Subcutaneous adipose tissue (tissue), 4 donors: ENCODE measurements around the gene BPIFB3. TPM values are rescaled to one million over a fixed set of nuclear protein-coding genes. Genes with fewer than 3 reads are reported as not detected.

Source experiments
- total RNA-seq, 4 donors: library from RNA; depleted of rRNA; stranded (reverse); fragments of >200 nt; gene quantifications; one replicate each; pipeline ENCODE4 v1.1.0, GENCODE V29; 2016
- TF ChIP-seq, protein P1 (sequence below): fragments of 450-650 bp; IDR thresholded peaks from one replicate; pipeline ENCODE4 v1.5.1; 2016; ENCODE audit warnings: low read depth, mild to moderate bottlenecking, control low read depth, antibody characterized with exemption, moderate library complexity

BPIFB3 gene
- total RNA-seq, 4 donors from 2014 or later = not detected

DNA sequence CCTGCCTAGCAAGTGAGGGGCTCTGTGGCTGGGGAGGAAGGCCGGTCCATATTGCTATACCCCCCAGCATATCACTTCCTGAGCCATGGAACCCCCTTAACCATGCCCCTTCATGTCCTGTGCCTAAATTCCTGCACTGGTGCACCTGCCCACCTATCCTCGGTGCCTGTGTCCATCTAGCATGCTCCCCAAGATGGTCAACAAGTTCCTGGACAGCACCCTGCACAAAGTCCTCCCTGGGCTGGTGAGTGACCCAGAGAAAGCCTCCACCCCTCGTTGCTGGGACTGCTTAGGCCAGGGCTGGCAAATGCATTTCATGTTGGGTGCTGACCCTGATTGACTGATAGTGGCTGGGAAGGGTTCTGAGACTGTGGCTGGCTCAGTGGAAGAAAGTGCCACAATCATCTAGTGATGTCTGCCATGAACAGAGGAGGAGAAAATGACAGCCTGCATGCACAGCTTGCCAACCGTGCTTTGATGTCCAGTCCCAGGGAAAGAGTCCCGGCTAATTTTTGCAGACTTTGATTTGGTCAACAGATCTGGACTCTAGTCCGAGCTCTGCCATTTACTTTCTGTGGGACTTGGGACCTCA lies 18.7 kb upstream of the BPIFB3 start:
- TF ChIP-seq, protein P1, sequence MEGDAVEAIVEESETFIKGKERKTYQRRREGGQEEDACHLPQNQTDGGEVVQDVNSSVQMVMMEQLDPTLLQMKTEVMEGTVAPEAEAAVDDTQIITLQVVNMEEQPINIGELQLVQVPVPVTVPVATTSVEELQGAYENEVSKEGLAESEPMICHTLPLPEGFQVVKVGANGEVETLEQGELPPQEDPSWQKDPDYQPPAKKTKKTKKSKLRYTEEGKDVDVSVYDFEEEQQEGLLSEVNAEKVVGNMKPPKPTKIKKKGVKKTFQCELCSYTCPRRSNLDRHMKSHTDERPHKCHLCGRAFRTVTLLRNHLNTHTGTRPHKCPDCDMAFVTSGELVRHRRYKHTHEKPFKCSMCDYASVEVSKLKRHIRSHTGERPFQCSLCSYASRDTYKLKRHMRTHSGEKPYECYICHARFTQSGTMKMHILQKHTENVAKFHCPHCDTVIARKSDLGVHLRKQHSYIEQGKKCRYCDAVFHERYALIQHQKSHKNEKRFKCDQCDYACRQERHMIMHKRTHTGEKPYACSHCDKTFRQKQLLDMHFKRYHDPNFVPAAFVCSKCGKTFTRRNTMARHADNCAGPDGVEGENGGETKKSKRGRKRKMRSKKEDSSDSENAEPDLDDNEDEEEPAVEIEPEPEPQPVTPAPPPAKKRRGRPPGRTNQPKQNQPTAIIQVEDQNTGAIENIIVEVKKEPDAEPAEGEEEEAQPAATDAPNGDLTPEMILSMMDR = no peak

DNA sequence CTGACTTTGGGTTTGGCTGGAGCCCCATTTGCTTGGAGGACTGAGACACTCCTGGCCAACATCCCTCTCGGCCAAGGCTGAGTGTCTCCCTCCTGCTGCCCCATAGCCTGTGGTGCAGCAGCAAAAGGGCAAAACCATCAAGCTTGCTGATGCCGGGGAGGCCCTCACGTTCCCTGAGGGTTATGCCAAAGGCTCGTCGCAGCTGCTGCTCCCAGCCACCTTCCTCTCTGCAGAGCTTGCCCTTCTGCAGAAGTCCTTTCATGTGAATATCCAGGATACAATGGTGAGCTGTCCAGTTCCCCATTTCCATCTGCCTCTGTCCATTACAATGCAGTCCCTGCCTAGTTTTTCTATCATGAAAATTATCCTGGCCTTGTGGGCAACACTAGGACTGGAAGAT lies 16.2 kb upstream of the BPIFB3 start:
- TF ChIP-seq, protein P1 = no peak

DNA sequence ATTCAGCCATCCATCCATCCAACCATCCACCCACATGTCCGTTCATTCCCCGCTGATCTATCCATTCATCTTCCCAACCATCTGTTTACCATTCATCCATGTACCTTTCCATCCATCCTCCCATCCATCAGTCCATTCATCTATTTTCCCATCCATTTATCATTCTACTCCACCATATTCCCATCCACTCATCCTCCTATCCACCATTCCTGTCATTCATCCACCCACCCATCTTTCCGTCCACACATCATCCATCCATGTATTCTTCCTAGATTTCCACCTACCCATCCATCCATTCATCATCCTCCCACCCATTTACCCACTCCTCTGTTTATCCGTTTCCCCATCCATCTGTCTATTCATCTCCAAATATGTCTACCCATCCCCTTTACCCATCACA lies 15.5 kb upstream of the BPIFB3 start:
- TF ChIP-seq, protein P1 = no peak

DNA sequence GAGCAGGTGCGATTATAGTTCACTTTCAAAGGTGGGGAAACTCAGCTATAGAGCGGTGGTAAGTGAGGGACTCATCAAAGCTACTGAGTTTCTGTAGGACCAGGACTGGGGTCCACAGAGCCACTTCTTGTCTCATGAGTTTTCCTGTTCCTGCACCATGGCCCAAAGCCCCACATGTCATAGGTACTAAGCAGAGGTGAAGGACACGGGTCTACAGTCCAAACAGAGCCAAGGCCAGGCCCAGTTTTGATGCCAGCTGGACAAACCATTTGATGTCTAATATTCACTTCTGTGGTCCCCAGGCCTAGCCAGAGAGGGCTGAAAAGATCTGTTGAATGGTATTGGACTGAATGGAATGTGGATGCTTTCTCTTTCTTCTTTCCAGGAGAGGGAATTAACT lies 11.3 kb upstream of the BPIFB3 start:
- TF ChIP-seq, protein P1 = no peak

DNA sequence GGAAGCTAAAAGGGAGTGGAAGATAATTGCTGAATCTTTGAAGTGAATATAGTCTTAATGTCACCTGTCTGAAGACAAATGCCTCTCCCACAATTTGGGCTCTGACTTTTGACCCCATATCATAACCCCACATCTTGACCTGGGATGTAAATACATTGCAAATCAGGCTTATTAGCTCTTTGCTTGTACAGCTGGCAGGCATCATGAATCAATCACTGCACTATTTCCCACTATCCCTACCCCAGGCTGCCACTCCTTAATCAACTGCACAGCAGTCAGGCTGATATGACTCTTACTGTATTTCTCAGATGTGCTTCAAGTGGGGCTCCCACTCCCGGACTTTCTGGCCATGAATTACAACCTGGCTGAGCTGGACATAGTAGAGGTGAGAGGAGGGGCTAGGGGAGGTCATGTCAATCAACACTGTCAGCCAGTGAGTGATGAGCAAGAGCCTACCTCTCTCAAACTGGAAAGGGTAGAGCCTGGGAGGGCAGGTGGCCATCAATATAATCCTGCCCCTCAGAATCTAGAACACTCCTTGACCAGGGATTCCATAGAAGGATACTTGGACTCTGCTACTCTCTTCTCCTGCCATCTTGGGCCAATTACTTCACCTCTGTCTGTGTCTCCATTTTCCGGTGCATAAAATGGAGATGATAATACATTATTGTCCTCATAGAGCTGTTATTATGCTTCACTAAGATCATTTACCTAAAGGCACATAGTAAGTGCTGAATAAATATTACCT lies 10.5 kb upstream of the BPIFB3 start:
- TF ChIP-seq, protein P1 = no peak

DNA sequence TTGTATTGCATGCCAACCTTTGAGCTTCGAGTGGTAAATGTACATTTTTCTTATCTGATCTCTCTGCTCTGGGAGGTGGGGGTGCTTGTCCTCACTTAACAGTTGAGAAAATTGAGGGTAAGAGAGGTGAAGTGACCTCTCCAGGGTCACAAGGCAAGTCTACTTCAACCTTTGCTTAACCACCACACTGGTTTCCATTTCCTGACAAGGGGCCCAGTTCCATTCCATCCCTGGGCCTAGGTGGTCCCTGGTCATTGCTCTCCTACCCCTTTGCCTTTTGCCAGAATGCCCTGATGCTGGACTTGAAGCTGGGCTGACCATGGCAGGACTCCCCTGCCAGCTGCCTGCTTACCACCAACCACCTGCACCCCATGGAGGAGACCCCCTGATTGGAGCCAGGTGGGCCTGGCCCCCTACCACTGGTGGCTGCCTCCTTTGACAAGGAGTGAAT lies 9.9 kb upstream of the BPIFB3 start:
- TF ChIP-seq, protein P1 = no peak

DNA sequence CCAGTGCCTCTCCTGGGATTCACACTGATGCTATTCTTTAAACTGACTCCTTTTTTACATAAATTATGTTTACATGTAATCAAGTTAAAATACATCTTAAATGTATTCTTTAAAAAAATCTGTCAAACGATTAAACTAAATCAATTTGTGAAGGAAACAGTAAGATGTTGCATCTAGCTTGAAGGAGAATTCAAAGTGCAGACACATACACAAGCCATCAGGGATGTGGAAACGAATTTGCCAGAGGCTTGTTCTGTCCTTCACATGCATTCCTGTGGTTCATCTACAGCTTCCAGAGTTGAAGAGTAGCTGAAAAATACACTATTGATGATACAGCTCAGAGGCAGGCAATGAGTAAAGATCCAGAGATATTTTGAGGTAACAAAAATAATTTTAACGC lies 7.3 kb upstream of the BPIFB3 start:
- TF ChIP-seq, protein P1 = no peak
